Smooth muscle cell (in vitro differentiated cells): ENCODE results near the gene AK5. TPM values are rescaled to one million over a fixed set of nuclear protein-coding genes. Genes with fewer than 3 reads are reported as not detected.

Experiments
- DNase-seq: peaks from one replicate; lab custom pipeline; 2025; ENCODE audit not compliant: unreplicated experiment; lab: John Stamatoyannopoulos, UW
- H2AFZ ChIP-seq: fragments of 200-600 bp; sonication (generic); 2 replicates; pipeline ENCODE4 v1.6.0; 2016; ENCODE audit warnings: antibody characterized with exemption, low read depth, mild to moderate bottlenecking
- H3F3A ChIP-seq: fragments of 200-600 bp; sonication (generic); 2 replicates; pipeline ENCODE4 v1.6.0; 2017; ENCODE audit warnings: antibody characterized with exemption, low read depth
- H3K27ac ChIP-seq: fragments of 200-600 bp; sonication (generic); 2 replicates; pipeline ENCODE4 v1.5.1; 2016; ENCODE audit warnings: low read depth, mild to moderate bottlenecking
- H3K27me3 ChIP-seq: fragments of 200-600 bp; sonication (generic); 2 replicates; pipeline ENCODE4 v1.6.1; 2016; ENCODE audit warnings: low read depth, mild to moderate bottlenecking
- H3K36me3 ChIP-seq: fragments of 200-600 bp; sonication (generic); 2 replicates; pipeline ENCODE4 v1.5.1; 2016; ENCODE audit warnings: low read depth
- H3K4me1 ChIP-seq: fragments of 200-600 bp; sonication (generic); 2 replicates; pipeline ENCODE4 v1.5.1; 2016; ENCODE audit warnings: low read depth
- H3K4me2 ChIP-seq: fragments of 200-600 bp; sonication (generic); 2 replicates; pipeline ENCODE4 v1.6.0; 2016; ENCODE audit warnings: mild to moderate bottlenecking
- H3K4me3 ChIP-seq: fragments of 200-600 bp; sonication (generic); 2 replicates; pipeline ENCODE4 v1.5.1; 2016; ENCODE audit warnings: mild to moderate bottlenecking
- H3K79me2 ChIP-seq: fragments of 200-600 bp; sonication (generic); 2 replicates; pipeline ENCODE4 v1.6.0; 2016; ENCODE audit warnings: low read depth, mild to moderate bottlenecking
- H3K9ac ChIP-seq: fragments of 200-600 bp; sonication (generic); 2 replicates; pipeline ENCODE4 v1.6.0; 2016; ENCODE audit warnings: low read depth
- H3K9me3 ChIP-seq: fragments of 200-600 bp; sonication (generic); replicated peaks from 2 replicates; pipeline ENCODE4 v1.5.1; 2016; ENCODE audit warnings: low read depth
- H4K20me1 ChIP-seq: fragments of 200-600 bp; sonication (generic); 2 replicates; pipeline ENCODE4 v1.6.0; 2016; ENCODE audit warnings: low read depth
- CTCF ChIP-seq: fragments of 200-600 bp; sonication (generic); IDR thresholded peaks from 2 replicates; pipeline ENCODE4 v1.5.1; 2017; ENCODE audit warnings: borderline replicate concordance, mild to moderate bottlenecking, antibody characterized with exemption; ENCODE audit not compliant: insufficient read depth, poor library complexity, severe bottlenecking
- WGBS: methylation state at CpG from one replicate; pipeline ENCODE4 v1.1.7; 2016; ENCODE audit warnings: low lambda C conversion rate; 5-methylcytosine and 5-hydroxymethylcytosine counted together
- polyA plus RNA-seq: library from polyadenylated mRNA; unstranded; fragments of >200 nt; fragmentation: Nextera tagmentation; extraction: Ambion mirVana; gene quantifications from 2 replicates; pipeline ENCODE4 v1.2.1, GENCODE V29; 2016
- total RNA-seq: library from RNA; depleted of rRNA; stranded (reverse); fragments of >200 nt; gene quantifications from 2 replicates; pipeline ENCODE4 v1.2.3, GENCODE V29; 2014

The AK5 gene
- total and polyA plus RNA-seq, 2 experiments from 2014 or later, result 0.43 TPM; not detected in 1

GRCh38 chr1:77513839-77514763 lies 232.3 kb downstream of the AK5 start:
- peaks cover 5% of the 10 kb centered on the region for H3F3A ChIP-seq
- H3K9me3 ChIP-seq, result no peaks in the 10 kb centered on the region
- no peaks in the 10 kb centered on the region for H3K79me2 ChIP-seq
- DNase-seq, result no peak
- H3K36me3 ChIP-seq, result no peaks in the 10 kb centered on the region
- WGBS, result 30% methylated on average over 17 of the region's 17 CpGs
- H2AFZ ChIP-seq, result peak overlapping the region; percentile 14
- peaks cover 17% of the 10 kb centered on the region for H3K4me1 ChIP-seq
- no peaks in the 10 kb centered on the region for H3K27me3 ChIP-seq
- no peak overlapping the region for H3K4me3 ChIP-seq
- peak overlapping the region; percentile 69 for H3K27ac ChIP-seq
- no peaks in the 10 kb centered on the region for H4K20me1 ChIP-seq
- H3K9ac ChIP-seq, result no peak overlapping the region
- H3K4me2 ChIP-seq, result peak overlapping the region; percentile 55
- no peak for TF ChIP-seq CTCF

DNA sequence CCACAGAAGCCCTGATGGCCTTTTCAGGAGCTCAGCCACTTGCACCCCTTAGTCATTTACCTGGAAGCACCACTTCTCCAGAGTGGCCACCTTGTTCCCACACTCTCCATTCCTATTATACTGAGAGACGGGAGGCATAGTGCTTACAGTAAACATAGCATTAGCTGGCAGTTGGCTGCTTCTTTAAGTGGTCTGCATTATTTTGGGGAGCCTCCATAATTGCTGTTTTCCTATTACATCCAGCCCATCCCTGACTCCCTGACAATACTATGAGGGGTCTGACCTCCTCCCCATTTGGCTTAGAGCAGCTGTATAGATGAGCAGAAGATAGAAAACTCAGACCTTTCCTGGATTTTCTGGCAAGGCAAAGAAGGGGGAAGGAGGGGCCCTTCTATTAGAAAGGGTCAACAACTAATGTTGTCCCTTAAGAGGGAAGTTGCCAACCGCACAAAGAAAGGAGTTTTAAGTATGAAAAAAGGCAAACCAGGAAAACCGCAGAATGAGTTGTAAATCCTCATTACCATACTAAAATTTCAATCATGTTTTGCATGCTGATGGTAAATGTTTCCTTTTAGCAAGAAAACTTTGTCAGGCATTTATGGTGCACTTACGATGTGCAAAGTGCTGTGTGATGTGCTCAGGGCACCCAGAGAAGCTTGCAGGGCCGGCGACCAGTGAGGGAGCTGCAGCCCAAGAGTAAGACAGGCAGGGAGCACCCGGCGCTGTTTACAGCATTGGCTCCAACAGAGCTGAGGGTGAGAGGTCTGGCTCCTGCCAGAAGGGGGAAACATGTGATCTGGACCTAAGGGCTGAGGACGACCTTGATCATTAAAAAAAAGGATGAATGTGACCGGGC lies 233.3 kb downstream of the AK5 start:
- peaks cover 17% of the 10 kb centered on the region for H3K4me1 ChIP-seq
- H3K27me3 ChIP-seq, result no peaks in the 10 kb centered on the region
- H3K9me3 ChIP-seq, result no peaks in the 10 kb centered on the region
- H3K4me3 ChIP-seq, result no peak overlapping the region
- no peak for TF ChIP-seq CTCF
- H3F3A ChIP-seq, result peaks cover 5% of the 10 kb centered on the region
- H4K20me1 ChIP-seq, result no peaks in the 10 kb centered on the region
- H3K9ac ChIP-seq, result no peak overlapping the region
- H3K79me2 ChIP-seq, result no peaks in the 10 kb centered on the region
- no peak for DNase-seq
- 12% methylated on average over 10 of the region's 10 CpGs for WGBS
- no peak overlapping the region for H2AFZ ChIP-seq
- peak overlapping the region; percentile 69 for H3K27ac ChIP-seq
- no peaks in the 10 kb centered on the region for H3K36me3 ChIP-seq
- peak overlapping the region; percentile 55 for H3K4me2 ChIP-seq

DNA sequence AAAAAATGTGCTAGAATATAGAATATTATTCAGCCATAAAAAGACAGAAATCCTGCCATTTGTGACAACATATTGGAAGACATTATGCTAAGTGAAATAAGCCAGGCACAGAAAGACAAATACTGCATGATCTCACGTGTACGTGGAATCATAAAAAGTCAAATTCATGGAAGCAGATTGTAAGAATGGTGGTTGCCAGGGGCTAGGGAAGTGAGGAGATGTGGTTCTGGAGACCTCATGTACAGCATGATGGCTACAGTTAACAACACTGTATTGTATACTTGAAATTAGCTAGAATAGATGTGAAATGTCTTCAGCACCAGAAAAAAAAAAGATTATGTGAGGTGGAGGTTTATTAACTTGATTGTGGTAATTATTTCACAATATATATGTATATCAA lies 234.3 kb downstream of the AK5 start:
- no peaks in the 10 kb centered on the region for H3K27me3 ChIP-seq
- H3K4me2 ChIP-seq, result no peak overlapping the region
- peaks cover 17% of the 10 kb centered on the region for H3K4me1 ChIP-seq
- H3F3A ChIP-seq, result peaks cover 4% of the 10 kb centered on the region
- TF ChIP-seq CTCF, result no peak
- no peak overlapping the region for H3K9ac ChIP-seq
- DNase-seq, result no peak
- 91% methylated on average over 2 of the region's 2 CpGs for WGBS
- no peaks in the 10 kb centered on the region for H3K36me3 ChIP-seq
- H3K9me3 ChIP-seq, result no peaks in the 10 kb centered on the region
- H4K20me1 ChIP-seq, result no peaks in the 10 kb centered on the region
- H3K79me2 ChIP-seq, result no peaks in the 10 kb centered on the region
- no peak overlapping the region for H3K27ac ChIP-seq
- H2AFZ ChIP-seq, result no peak overlapping the region
- no peak overlapping the region for H3K4me3 ChIP-seq
